NCI-H2029 treated with DMSO at 0.1 percent for 48 hours (cell line): Measurements from ENCODE around the gene STAMBP.
"Not testable (repeated sequence)": the region's sequence is repeated elsewhere in the genome, so short reads cannot be mapped to it uniquely, and the experiment has no call there.

Source experiments
- DNase-seq: peaks from one replicate; lab custom pipeline; 2025; lab: John Stamatoyannopoulos, UW

The STAMBP gene

GRCh38 chr2:73887596-73888353 lies 59.0 kb downstream of the STAMBP start:
- DNase-seq: not testable (repeated sequence)

- DNase-seq: no peak
Measured at GRCh38 chr2:73888388-73888787, 59.6 kb downstream of the STAMBP start.

- no peak for DNase-seq
Measured at GRCh38 chr2:73889206-73889605, 60.4 kb downstream of the STAMBP start.

- no peak for DNase-seq
Measured at GRCh38 chr2:73890301-73891092, 61.7 kb downstream of the STAMBP start.

DNA sequence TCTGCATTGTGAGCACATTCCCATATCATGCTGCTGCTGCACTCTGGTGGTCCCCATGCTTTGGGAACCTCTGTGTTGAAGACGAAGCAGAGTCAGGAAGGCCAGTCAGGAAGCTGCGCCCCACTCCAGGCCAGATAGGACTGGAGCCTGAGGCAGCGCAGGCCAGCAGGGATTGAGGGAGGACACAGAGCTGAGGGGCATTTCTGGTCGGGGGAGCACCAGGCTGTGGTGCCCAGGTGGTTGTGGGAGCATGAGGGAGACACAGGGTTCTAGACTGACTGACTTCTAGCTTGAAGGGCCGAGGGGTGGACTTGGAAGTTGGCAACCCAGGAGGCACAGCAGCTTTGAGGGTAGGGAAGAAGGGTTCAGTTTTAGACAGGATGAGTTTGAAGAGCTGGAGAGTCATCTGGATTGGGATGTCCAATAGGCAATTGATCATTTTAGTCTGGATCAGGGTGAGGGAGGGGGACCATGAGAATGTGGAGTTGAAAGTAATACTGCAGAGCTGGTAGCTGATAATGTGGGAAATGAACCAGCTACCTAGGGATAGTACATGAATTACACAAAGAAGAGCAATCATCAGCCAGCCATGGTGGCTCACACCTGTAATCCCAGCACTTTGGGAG lies 62.6 kb downstream of the STAMBP start:
- no peak for DNase-seq

GRCh38 chr2:73892631-73893329 lies 64.0 kb downstream of the STAMBP start, which contains the start of gene ACTG2:
Gene ACTG2, plus strand, starts transcription at chr2:73893008. Its CDS starts 8,304 bp downstream, at chr2:73901312.
- DNase-seq: no peak

- DNase-seq: no peak
Measured at GRCh38 chr2:73893764-73894474, 65.2 kb downstream of the STAMBP start.

GRCh38 chr2:73894475-73894850 lies 65.7 kb downstream of the STAMBP start:
- no peak for DNase-seq

DNA sequence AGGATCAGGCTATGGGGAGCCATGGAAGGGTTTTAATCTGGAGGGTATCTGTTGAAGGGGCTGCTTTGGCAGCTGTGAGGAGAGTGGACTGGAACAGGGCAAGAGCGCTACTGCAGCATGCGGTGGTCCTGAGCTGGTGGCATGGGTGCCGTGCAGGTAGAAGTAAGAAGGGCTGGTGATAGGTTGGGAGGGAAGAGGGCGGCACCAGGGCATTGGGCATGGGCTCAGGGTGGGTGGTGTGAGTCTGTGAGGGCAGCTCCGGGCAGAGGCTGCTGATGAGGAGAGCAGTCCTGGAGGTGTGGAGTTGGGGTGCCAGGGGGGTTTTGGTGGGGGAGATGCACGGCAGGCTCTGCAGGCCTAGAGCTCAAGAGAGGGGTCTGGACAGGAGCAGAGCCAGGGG lies 66.1 kb downstream of the STAMBP start:
- DNase-seq: no peak

DNA sequence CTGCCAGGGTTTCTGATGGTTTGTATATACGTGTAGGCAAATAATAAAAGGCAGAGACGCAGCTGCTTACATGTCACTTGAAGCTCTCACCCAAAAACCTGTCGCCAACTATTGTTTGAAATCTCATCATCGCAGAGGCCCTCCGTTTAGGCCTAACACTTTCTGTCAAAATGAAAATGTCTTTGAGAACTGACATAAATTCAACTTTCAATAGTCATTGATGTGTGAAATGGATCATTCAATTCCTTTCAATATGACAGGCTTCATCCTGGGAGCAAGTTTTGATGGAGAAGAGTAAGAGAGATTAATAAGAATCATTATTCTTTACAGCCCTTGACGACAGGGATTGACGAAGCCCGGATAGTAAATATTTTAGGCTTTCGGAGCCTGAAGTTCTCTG lies 66.7 kb downstream of the STAMBP start:
- DNase-seq: no peak

GRCh38 chr2:73896362-73897239 lies 67.8 kb downstream of the STAMBP start:
- DNase-seq: no peak

DNA sequence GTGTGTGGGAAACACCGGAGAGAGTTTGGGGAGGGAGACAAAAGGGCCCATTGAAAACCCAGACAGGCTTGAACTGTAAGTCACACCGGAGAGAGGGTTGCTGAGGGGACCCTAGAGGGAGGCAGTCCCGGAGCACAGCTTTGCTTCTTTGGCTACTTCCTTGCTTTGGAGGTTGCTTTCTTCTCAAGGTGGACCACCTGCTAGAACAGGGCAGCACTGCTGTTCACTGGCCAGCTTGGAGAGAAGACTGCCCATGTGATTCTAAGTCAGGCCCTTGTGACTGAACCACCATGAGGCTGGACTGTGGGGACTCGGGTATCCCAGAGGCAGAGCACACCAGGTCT lies 68.5 kb downstream of the STAMBP start:
- no peak for DNase-seq

DNA sequence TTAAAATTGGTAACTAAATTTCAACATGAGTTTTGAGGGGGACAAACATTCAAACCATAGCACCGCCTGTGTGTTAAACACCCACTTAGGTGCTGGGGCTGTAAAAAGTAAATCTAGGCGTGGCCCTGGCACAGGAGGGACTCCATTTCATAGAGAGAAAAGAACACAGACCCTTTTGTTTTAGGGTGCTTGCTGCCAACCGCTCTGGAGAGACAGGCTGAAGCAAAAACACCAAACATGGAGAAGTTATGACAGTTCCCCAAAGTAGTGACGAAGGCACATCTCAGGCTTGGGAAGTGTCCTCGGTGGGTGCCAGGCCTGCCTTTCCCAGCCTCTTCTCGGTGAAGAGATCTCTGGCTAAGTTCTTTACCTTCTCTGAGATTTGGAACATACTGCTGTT lies 69.2 kb downstream of the STAMBP start:
- no peak for DNase-seq

GRCh38 chr2:73899801-73900336 lies 71.1 kb downstream of the STAMBP start:
- no peak for DNase-seq

- DNase-seq: no peak
Measured at GRCh38 chr2:73901143-73901542, 72.4 kb downstream of the STAMBP start.

DNA sequence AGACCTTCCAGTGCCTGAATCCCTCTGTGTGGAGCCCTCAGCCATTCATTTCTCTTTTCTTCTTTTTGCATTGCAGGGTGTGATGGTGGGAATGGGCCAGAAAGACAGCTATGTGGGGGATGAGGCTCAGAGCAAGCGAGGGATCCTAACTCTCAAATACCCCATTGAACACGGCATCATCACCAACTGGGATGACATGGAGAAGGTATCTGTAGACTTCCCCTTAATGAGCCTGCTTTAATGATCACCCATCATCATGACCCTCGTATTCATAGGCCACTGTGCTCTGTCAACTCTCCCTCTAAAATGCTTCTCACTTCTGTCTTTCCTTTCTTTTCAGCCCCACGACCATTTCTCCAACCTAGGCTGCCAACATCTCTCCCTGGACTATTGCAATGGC lies 73.5 kb downstream of the STAMBP start:
- no peak for DNase-seq

DNA sequence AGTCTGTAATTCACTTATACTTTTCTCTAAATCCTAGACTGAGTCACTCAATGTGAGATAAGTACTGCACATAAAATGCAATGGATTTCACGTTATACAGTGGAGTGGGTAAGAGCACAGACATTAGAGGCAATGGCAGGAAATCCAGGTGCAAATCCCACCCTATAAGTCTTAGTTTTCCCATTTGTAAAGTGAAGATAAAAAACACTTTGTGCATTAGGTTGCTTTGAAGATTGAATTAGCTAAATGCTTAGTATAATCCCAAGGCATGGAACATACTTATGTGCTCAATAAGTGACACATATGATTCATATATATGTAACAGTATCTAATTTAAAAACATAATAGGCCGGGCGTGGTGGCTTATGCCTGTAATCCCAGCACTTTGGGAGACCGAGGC lies 74.6 kb downstream of the STAMBP start:
- DNase-seq: no peak

DNA sequence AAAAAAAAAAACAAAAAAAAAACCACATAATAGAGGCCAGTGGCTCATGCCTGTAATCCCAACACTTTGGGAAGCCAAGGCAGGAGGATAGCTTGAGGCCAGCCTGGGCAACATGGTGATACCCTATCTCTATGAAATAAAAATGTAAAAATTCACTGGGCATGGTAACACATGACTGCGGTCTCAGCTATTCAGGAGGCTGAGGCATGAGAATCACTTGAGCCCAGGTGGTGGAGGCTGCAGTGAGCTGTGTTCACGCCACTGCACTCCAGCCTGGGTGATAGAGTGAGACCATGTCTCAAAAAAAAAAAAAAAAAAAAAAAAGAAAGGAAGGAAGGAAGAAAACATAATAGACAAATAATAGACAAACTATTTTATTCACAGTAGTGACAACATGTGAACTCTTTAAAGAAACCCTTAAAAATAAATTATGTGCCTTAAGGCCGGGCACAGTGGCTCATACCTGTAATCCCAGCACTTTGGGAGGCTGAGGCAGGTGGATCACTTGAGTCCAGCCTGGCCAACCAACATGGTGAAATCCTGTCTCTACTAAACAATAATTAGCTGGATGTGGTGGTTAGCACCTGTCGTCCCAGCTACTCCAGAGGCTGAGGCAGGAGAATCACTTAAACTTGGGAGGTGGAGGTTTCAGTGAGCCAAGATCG lies 75.3 kb downstream of the STAMBP start:
- DNase-seq: not testable (repeated sequence)

GRCh38 chr2:73904952-73905351 lies 76.2 kb downstream of the STAMBP start:
- DNase-seq: no peak
